GM23248 (cell line): ENCODE results near the gene BRAT1. TPM values are rescaled to one million over a fixed set of nuclear protein-coding genes. Genes with fewer than 3 reads are reported as not detected.

Experiments used
- DNase-seq: peaks from one replicate; pipeline ENCODE4 v3.0.0-alpha.2; 2015
- H2AFZ ChIP-seq: fragments of 200-600 bp; sonication (generic); 2 replicates; pipeline ENCODE4 v1.6.1; 2016; ENCODE audit warnings: antibody characterized with exemption
- H3F3A ChIP-seq: fragments of 200-600 bp; sonication (generic); 2 replicates; pipeline ENCODE4 v1.6.1; 2016; ENCODE audit warnings: mild to moderate bottlenecking, antibody characterized with exemption, mixed run types; ENCODE audit not compliant: insufficient read depth
- H3K27ac ChIP-seq: fragments of 200-600 bp; sonication (generic); 2 replicates; pipeline ENCODE4 v1.5.1; 2016; ENCODE audit warnings: mild to moderate bottlenecking
- H3K27me3 ChIP-seq: fragments of 200-600 bp; sonication (generic); replicated peaks from 2 replicates; pipeline ENCODE4 v1.6.1; 2016; ENCODE audit warnings: mild to moderate bottlenecking; ENCODE audit not compliant: insufficient read depth
- H3K36me3 ChIP-seq: fragments of 200-600 bp; sonication (generic); 2 replicates; pipeline ENCODE4 v1.6.1; 2016; ENCODE audit warnings: low read depth, mild to moderate bottlenecking
- H3K4me1 ChIP-seq: fragments of 200-600 bp; sonication (generic); 2 replicates; pipeline ENCODE4 v1.6.1; 2016; ENCODE audit warnings: mild to moderate bottlenecking; ENCODE audit not compliant: insufficient read depth
- H3K4me2 ChIP-seq: fragments of 200-600 bp; sonication (generic); one replicate; pipeline ENCODE4 v1.6.1; 2016; ENCODE audit warnings: mild to moderate bottlenecking; ENCODE audit not compliant: unreplicated experiment
- H3K4me3 ChIP-seq: fragments of 200-600 bp; sonication (generic); 2 replicates; pipeline ENCODE4 v1.5.1; 2016; ENCODE audit warnings: mild to moderate bottlenecking
- H3K79me2 ChIP-seq: fragments of 200-600 bp; sonication (generic); 2 replicates; pipeline ENCODE4 v1.6.1; 2016; ENCODE audit warnings: mild to moderate bottlenecking; ENCODE audit not compliant: insufficient read depth
- H3K9ac ChIP-seq: fragments of 200-600 bp; sonication (generic); 2 replicates; pipeline ENCODE4 v1.6.1; 2016; ENCODE audit warnings: mild to moderate bottlenecking
- H3K9me2 ChIP-seq: fragments of 200-600 bp; sonication (generic); 2 replicates; pipeline ENCODE4 v1.6.1; 2016; ENCODE audit warnings: mixed run types, mild to moderate bottlenecking, moderate library complexity; ENCODE audit not compliant: insufficient read depth
- H3K9me3 ChIP-seq: fragments of 200-600 bp; sonication (generic); one replicate; pipeline ENCODE4 v1.6.1; 2017; ENCODE audit warnings: low read depth
- H4K20me1 ChIP-seq: fragments of 200-600 bp; sonication (generic); 2 replicates; pipeline ENCODE4 v1.6.0; 2016; ENCODE audit not compliant: insufficient read depth
- EZH2 ChIP-seq: fragments of 200-600 bp; sonication (generic); IDR thresholded peaks from 2 replicates; pipeline ENCODE4 v1.6.1; 2018; ENCODE audit warnings: antibody characterized with exemption, mild to moderate bottlenecking; ENCODE audit not compliant: insufficient read depth, poor library complexity, severe bottlenecking
- EZH2phosphoT487 ChIP-seq: fragments of 200-600 bp; sonication (generic); IDR thresholded peaks from 2 replicates; pipeline ENCODE4 v1.6.1; 2018; ENCODE audit warnings: antibody characterized with exemption, moderate library complexity, mild to moderate bottlenecking, low read depth; ENCODE audit not compliant: insufficient read depth
- WGBS, 2 experiments: methylation state at CpG; one replicate each; pipeline ENCODE4 v1.1.6; 2015 to 2017; ENCODE audit warnings: low lambda C conversion rate in 2 of 2, low coverage in 1 of 2; ENCODE audit errors: missing lambda C conversion rate in 2 of 2; 5-methylcytosine and 5-hydroxymethylcytosine counted together
- in situ Hi-C: fragments of 300-500 bp; cut with MboI; formaldehyde crosslinking; loops from 2 replicates; pipeline ENCODE4 v1.15.0; 2020
- polyA plus RNA-seq: library from polyadenylated mRNA; unstranded; fragments of >200 nt; fragmentation: Nextera tagmentation; extraction: Ambion mirVana; gene quantifications from 2 replicates; pipeline ENCODE4 v1.2.1, GENCODE V29; 2016
- total RNA-seq: library from RNA; depleted of rRNA; stranded (reverse); fragments of >200 nt; shearing (Covaris generic); gene quantifications from 2 replicates; pipeline ENCODE4 v1.2.3, GENCODE V29; 2014

The BRAT1 gene
- total and polyA plus RNA-seq, 2 experiments from 2014 or later: 28.6 to 39.7 TPM

DNA sequence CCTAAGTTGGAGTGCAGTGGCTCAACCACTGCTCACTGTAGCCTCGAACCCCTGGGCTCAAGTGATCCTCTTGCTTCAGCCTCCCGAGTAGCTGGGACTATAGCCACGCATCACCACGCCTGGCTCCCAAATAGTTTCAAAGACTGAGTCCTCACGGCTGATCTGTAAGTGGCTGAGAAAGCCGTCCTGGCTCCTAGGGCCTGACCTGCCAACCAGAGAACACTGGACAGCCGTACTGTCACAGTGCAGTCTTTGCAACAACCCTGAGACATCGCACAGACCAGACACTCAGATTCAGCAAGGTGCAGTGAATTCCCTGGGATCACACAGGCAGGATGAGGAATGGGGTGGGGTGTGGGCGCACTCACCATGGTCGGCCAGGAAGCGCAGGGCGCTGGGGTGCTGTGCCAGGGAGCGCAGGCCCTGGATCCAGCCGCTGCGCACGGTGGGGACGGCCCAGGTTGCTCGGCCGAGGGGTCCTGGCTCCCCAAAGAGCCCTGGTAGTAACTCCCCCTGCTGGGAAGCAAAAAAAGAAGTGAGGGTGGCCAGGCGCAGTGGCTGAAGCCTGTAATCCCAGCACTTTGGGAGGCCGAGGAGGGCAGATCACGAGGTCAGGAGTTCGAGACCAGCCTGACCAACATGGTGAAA lies 10.7 kb downstream of the BRAT1 start:
- Histone ChIP-seq H3K9ac (no peak overlapping the region), H3K27ac (no peak overlapping the region), H3K9me3 (no peaks in the 10 kb centered on the region), H3K27me3 (no peaks in the 10 kb centered on the region), H2AFZ (no peak overlapping the region), H3K4me2 (no peak overlapping the region), H3K79me2 (no peaks in the 10 kb centered on the region; the same call in 1 of the 2 replicates), H3K4me3 (no peak overlapping the region), H3K36me3 (no peaks in the 10 kb centered on the region; the same call in 1 of the 2 replicates), H3K9me2 (no peaks in the 10 kb centered on the region), H3K4me1 (no peaks in the 10 kb centered on the region), H3F3A (no peaks in the 10 kb centered on the region), H4K20me1 (no peaks in the 10 kb centered on the region)
- DNase-seq: no peak
- in situ Hi-C loops: no loop called here
- 97 to 98% methylated on average over 20 to 23 of the region's 23 CpGs for WGBS, 2 experiments
- no peak for TF ChIP-seq EZH2phosphoT487
- no peak for TF ChIP-seq EZH2

DNA sequence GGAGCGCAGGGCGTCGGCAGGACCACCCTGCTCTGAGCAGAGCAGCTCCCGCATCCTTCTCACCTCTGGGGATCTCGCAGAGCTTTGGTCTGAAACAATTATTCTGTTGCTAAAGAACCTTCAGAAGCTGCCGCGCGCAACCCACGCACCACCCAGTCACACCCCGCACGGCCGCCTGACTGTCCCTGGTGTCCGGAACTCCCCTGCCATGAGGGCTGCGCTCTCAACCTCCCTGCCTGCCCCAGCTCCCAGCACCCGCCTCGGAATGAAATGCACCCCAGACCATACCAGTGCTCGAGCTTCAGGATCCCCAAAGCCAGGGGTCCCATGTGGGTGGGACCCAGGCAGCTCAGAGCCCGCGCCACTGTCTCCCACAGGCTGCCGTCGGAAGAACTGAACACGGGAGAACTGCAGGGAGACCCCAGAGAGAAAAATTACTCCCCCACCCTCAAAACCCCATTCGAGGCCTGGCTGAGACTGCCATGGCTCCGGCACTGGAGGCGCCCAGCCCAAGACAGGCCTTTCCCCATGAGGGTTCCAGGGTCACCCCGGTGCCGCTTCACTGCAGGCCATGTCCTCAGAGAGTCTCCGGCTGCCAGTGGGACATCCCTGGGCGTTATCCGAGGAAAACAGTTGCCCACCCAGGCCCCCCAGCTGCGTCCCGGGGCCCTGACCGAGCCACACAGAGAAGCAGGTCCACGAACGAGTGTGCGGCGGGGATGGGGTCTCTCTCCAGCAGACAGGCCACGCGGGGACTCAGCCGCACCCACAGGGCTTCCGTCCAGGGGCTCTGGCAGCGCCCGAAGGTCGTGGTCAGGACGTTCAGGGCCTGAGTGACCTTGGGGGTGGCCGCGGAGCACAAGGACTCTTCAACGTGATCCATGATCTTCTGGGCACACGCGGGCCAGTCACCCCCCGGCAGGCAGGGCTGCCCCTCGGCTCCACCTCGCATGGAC lies 12.1 kb downstream of the BRAT1 start:
- no peak overlapping the region for H2AFZ ChIP-seq
- no peak overlapping the region for H3K27ac ChIP-seq
- H3K4me1 ChIP-seq: no peaks in the 10 kb centered on the region
- H3K9me3 ChIP-seq: no peaks in the 10 kb centered on the region
- TF ChIP-seq EZH2phosphoT487 (no peak), EZH2 (no peak)
- no peaks in the 10 kb centered on the region; the same call in 1 of the 2 replicates for H3K36me3 ChIP-seq
- H3K9ac ChIP-seq: no peak overlapping the region
- no peak for DNase-seq
- no peaks in the 10 kb centered on the region for H3K27me3 ChIP-seq
- WGBS, 2 experiments: 93% methylated on average over 48 to 53 of the region's 53 CpGs
- H3K79me2 ChIP-seq: no peaks in the 10 kb centered on the region
- in situ Hi-C loops: no loop called here
- no peaks in the 10 kb centered on the region for H3F3A ChIP-seq
- no peaks in the 10 kb centered on the region for H4K20me1 ChIP-seq
- H3K4me2 ChIP-seq: no peak overlapping the region
- H3K9me2 ChIP-seq: no peaks in the 10 kb centered on the region
- H3K4me3 ChIP-seq: no peak overlapping the region

DNA sequence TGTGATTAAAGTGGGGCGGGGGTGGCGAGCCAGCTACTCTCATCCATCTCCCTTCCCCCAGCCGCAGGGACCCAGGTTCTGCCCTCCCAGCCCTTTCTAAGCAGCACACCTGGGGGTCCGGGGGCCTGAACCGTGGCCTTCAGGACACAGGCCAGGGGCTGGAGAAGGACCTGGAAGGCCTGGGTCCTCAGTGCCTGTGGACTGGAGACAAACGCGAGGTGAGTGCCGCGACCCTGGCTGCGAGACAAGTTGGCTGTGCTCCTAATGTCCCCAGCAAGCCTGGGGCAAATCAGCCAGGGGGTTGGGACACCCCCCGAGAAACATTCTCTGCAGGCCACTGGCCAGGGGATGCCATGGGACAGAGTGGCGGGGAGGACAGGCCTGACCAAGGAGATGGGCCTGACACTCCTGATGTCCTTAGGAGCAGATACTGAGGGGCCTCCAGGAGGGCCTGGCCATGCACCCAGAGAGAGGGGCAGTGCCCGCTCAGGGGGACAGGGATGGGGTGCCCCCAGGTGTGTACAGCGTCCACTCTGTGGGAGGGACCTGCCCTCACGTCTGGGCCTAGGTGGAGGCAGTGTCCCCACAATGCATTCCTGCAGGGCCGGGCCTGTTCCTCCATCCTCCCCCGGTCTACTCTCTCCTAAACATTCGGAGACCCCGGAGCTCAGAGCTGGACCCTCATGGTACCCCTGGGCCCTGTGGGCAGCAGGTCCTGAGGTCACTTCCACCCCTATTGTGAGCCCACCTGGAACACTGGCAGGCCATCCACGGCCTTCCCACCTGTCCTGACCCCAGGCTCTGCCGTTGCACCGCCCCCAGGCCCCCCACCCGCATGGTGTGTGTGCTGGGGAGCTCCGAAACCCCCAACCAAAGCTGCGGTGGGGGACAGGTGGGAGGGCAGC lies 13.1 kb downstream of the BRAT1 start:
- no peaks in the 10 kb centered on the region for H4K20me1 ChIP-seq
- no peaks in the 10 kb centered on the region for H3F3A ChIP-seq
- H3K27ac ChIP-seq: no peak overlapping the region
- no peak overlapping the region for H3K9ac ChIP-seq
- no peaks in the 10 kb centered on the region for H3K27me3 ChIP-seq
- no peaks in the 10 kb centered on the region for H3K36me3 ChIP-seq
- H2AFZ ChIP-seq: no peak overlapping the region
- no peaks in the 10 kb centered on the region for H3K79me2 ChIP-seq
- H3K9me3 ChIP-seq: no peaks in the 10 kb centered on the region
- no peak for DNase-seq
- in situ Hi-C loops: no loop called here
- H3K4me2 ChIP-seq: no peak overlapping the region
- no peaks in the 10 kb centered on the region for H3K9me2 ChIP-seq
- TF ChIP-seq EZH2 (no peak), EZH2phosphoT487 (no peak)
- H3K4me1 ChIP-seq: no peaks in the 10 kb centered on the region
- H3K4me3 ChIP-seq: no peak overlapping the region
- 94% methylated on average over 20 to 25 of the region's 25 CpGs for WGBS, 2 experiments
